Adrenal gland (tissue), 5 donors: ENCODE measurements around the gene NEO1.

Source experiments
- CTCF ChIP-seq, 6 experiments: fragments of 450-650 bp in 4 of 6; fragments of 200-600 bp in 2 of 6; sonication (generic) in 1 of 6; IDR thresholded peaks; 1 replicate in 5 of 6; 2 replicates in 1 of 6; pipeline versions ENCODE4 v1.5.1 to v1.8.0; 2016 to 2021; ENCODE audit warnings: antibody characterized with exemption in 6 of 6, mild to moderate bottlenecking in 2 of 6, moderate library complexity in 1 of 6
- POLR2A ChIP-seq, 2 donors: fragments of 450-650 bp; IDR thresholded peaks; one replicate each; pipeline ENCODE4 v1.6.1; 2017; ENCODE audit warnings: antibody characterized with exemption in 2 of 2, mild to moderate bottlenecking in 2 of 2, moderate library complexity in 1 of 2
- donor health status: DM: no; HTN: no; CAD: no.

- TF ChIP-seq CTCF (IDR thresholded peaks at IDR 0.05), result no peak
- no peak for TF ChIP-seq POLR2A (IDR thresholded peaks at IDR 0.05)
These were observed 142.9 kb downstream of the NEO1 start for GRCh38 chr15:73195166-73195565.
